CD4-positive, alpha-beta memory T cell (primary cell): ENCODE measurements around the gene SHC2. TPM values are rescaled to one million over a fixed set of nuclear protein-coding genes. Genes with fewer than 3 reads are reported as not detected.
"Not testable (repeated sequence)": the region's sequence is repeated elsewhere in the genome, so short reads cannot be mapped to it uniquely, and the experiment has no call there.

Source experiments
- CTCF ChIA-PET: fragments of 350-600 bp; sonication (Branson Sonifier 250); formaldehyde crosslinking; loops from one replicate; lab custom pipeline; 2021; ENCODE audit warnings: inconsistent platforms; ENCODE audit not compliant: partially characterized antibody; lab: Charles Lee
- POLR2A ChIA-PET: fragments of 350-600 bp; sonication (Branson Sonifier 250); formaldehyde crosslinking; loops from one replicate; lab custom pipeline; 2021; ENCODE audit not compliant: partially characterized antibody; lab: Charles Lee
- DNase-seq, 5 donors: peaks; one replicate each; pipeline versions ENCODE4 v3.0.0 to v3.0.0-alpha.2; 2020 to 2022; ENCODE audit warnings: mixed read lengths in 1 of 5
- H3K27ac ChIP-seq: one replicate; pipeline ENCODE4 v1.7.0; 2013; ENCODE audit warnings: low read depth, low read length
- H3K27me3 ChIP-seq: 2 replicates; pipeline ENCODE4 v1.7.0; 2013; ENCODE audit warnings: mild to moderate bottlenecking, low read length, moderate library complexity; ENCODE audit not compliant: insufficient read depth
- H3K36me3 ChIP-seq: 2 replicates; pipeline ENCODE4 v1.7.0; 2013; ENCODE audit warnings: mild to moderate bottlenecking, low read length, moderate library complexity; ENCODE audit not compliant: insufficient read depth
- H3K4me1 ChIP-seq: 2 replicates; pipeline ENCODE4 v1.7.0; 2013; ENCODE audit warnings: mild to moderate bottlenecking, low read length, moderate library complexity; ENCODE audit not compliant: insufficient read depth
- H3K4me3 ChIP-seq, 2 donors: one replicate each; pipeline ENCODE4 v1.7.0; 2013; ENCODE audit warnings: low read length in 2 of 2, mild to moderate bottlenecking in 1 of 2
- H3K9me3 ChIP-seq, 2 donors: one replicate each; pipeline ENCODE4 v1.7.0; 2013; ENCODE audit warnings: low read length in 2 of 2, control low read depth in 1 of 2; ENCODE audit not compliant: control insufficient read depth in 1 of 2
- H3K27ac Mint-ChIP-seq, 7 donors: one replicate each; pipeline ENCODE4 v1.8.0; 2020 to 2021; ENCODE audit warnings: mixed read lengths in 7 of 7, mild to moderate bottlenecking in 6 of 7, inconsistent platforms in 3 of 7, moderate library complexity in 3 of 7
- H3K27me3 Mint-ChIP-seq, 2 donors: one replicate each; pipeline ENCODE4 v1.8.0; 2020 to 2021; ENCODE audit warnings: mixed read lengths in 2 of 2
- H3K36me3 Mint-ChIP-seq, 2 donors: one replicate each; pipeline ENCODE4 v1.8.0; 2020 to 2021; ENCODE audit warnings: mixed read lengths in 2 of 2, inconsistent platforms in 1 of 2, mild to moderate bottlenecking in 1 of 2
- H3K4me1 Mint-ChIP-seq, 4 donors: one replicate each; pipeline ENCODE4 v1.8.0; 2020 to 2021; ENCODE audit warnings: mixed read lengths in 4 of 4, mild to moderate bottlenecking in 1 of 4
- H3K4me3 Mint-ChIP-seq, 8 donors: one replicate each; pipeline ENCODE4 v1.8.0; 2020 to 2021; ENCODE audit warnings: mixed read lengths in 8 of 8, mild to moderate bottlenecking in 7 of 8, moderate library complexity in 6 of 8, inconsistent platforms in 3 of 8
- H3K9me3 Mint-ChIP-seq, 8 donors: one replicate each; pipeline ENCODE4 v1.8.0; 2020 to 2021; ENCODE audit warnings: mixed read lengths in 8 of 8, mild to moderate bottlenecking in 5 of 8, inconsistent platforms in 3 of 8, moderate library complexity in 1 of 8
- intact Hi-C: fragments of 100-400 bp; cut with micrococcal nuclease; formaldehyde crosslinking; loops from one replicate; pipeline ENCODE4 v1.15.1; 2023
- polyA plus RNA-seq, 2 donors: library from polyadenylated mRNA; unstranded; fragments of 300-500 nt; fragmentation: Illumina TruSeq; gene quantifications; one replicate each; pipeline ENCODE4 v1.2.3, GENCODE V29; 2021
- total RNA-seq, 2 experiments: library from RNA; stranded (reverse); gene quantifications; one replicate each; pipeline ENCODE4 v1.2.3, GENCODE V29; 2021

Gene SHC2
- total and polyA plus RNA-seq, 4 experiments from 2014 or later: 0.55 to 0.64 TPM; not detected in 2

- CTCF ChIA-PET: no interaction called here
- intact Hi-C loops: no loop called here
Measured at GRCh38 chr19:435056-435706, 25.7 kb downstream of the SHC2 start.

GRCh38 chr19:434152-434960 lies 26.5 kb downstream of the SHC2 start:
- Histone ChIP-seq H3K27me3 (no peaks in the 10 kb centered on the region), H3K4me1 (no peaks in the 10 kb centered on the region), H3K36me3 (no peaks in the 10 kb centered on the region), H3K4me3 (no peak overlapping the region), H3K27ac (no peak overlapping the region), H3K9me3 (no peaks in the 10 kb centered on the region)
- intact Hi-C loops: no loop called here
- POLR2A ChIA-PET: no interaction called here
- no peak overlapping the region for H3K4me3 Mint-ChIP-seq
- H3K36me3 Mint-ChIP-seq: no peaks in the 10 kb centered on the region
- no peak for DNase-seq
- H3K27ac Mint-ChIP-seq: no peak overlapping the region
- CTCF ChIA-PET: no interaction called here
- H3K27me3 Mint-ChIP-seq: peaks cover 8 to 13% of the 10 kb centered on the region in 2 donors
- peaks cover 0 to 3% (median 0%) of the 10 kb centered on the region in 8 donors for H3K9me3 Mint-ChIP-seq
- no peaks in the 10 kb centered on the region for H3K4me1 Mint-ChIP-seq

More at GRCh38 chr19:435056-435706, 25.7 kb downstream of the SHC2 start:
- Mint-ChIP-seq H3K27me3 (peaks cover 9 to 15% of the 10 kb centered on the region in 2 donors), H3K4me1 (no peaks in the 10 kb centered on the region), H3K4me3 (no peak overlapping the region), H3K9me3 (peaks cover 0 to 3% (median 0%) of the 10 kb centered on the region in 8 donors), H3K36me3 (no peaks in the 10 kb centered on the region), H3K27ac (no peak overlapping the region)
- no peak for DNase-seq
- Histone ChIP-seq H3K9me3 (no peaks in the 10 kb centered on the region), H3K4me3 (no peak overlapping the region), H3K36me3 (no peaks in the 10 kb centered on the region), H3K4me1 (no peaks in the 10 kb centered on the region), H3K27ac (no peak overlapping the region), H3K27me3 (no peaks in the 10 kb centered on the region)
- POLR2A ChIA-PET: no interaction called here

DNA sequence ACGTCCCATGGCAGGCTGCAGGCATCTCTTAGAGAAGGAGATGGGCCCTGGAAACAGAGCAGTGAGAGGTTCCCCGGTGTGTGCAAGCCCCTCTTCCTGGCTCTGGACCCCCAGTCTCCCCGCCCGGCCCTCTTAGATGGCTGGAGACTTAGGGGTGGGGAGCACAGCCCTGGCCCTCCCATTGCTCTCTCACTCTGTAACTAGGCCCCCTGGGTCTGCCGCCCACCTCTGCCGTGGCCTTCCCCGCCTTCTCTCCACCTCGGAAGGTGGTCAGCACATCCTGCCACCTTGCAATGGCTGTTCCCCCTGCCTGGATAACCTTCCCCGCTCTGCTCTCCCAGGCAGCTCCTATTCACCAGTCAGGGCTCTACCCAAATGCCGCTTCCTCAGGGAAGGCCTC lies 30.1 kb downstream of the SHC2 start:
- peak overlapping the region in 1 of 7 donors; percentile 69 for H3K27ac Mint-ChIP-seq
- peaks cover 0 to 2% of the 10 kb centered on the region in 2 donors for H3K27me3 Mint-ChIP-seq
- Histone ChIP-seq H3K27ac (no peak overlapping the region), H3K4me3 (no peak overlapping the region), H3K27me3 (no peaks in the 10 kb centered on the region), H3K36me3 (no peaks in the 10 kb centered on the region), H3K4me1 (no peaks in the 10 kb centered on the region), H3K9me3 (no peaks in the 10 kb centered on the region)
- no peaks in the 10 kb centered on the region for H3K36me3 Mint-ChIP-seq
- no peaks in the 10 kb centered on the region for H3K4me1 Mint-ChIP-seq
- no peak for DNase-seq
- intact Hi-C loops: no loop called here
- no peak overlapping the region for H3K4me3 Mint-ChIP-seq
- POLR2A ChIA-PET: no interaction called here
- peaks cover 0 to 3% (median 0%) of the 10 kb centered on the region in 8 donors for H3K9me3 Mint-ChIP-seq
- CTCF ChIA-PET: no interaction called here

DNA sequence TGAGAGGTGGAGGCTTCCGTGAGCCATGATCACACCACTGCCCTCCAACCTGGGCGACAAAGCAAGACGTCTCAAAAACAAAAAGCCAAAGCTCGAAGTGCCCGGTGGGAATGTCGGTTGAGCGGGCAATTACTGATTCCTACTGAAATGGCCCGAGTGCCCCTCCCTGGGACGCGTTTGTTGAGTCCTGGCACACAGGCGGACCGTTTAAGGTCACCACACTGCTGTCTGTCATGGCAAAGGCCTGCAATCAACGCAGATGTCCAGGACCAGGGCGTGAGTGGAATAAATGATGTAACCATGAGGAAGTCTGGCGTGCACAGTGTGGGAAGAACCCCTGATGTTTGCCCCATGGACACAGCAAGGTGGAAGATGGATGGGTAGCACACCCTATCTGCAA lies 32.7 kb downstream of the SHC2 start:
- Mint-ChIP-seq H3K4me1 (no peaks in the 10 kb centered on the region), H3K27me3 (no peaks in the 10 kb centered on the region), H3K27ac (peak overlapping the region in 1 of 7 donors; percentile 34), H3K9me3 (peaks cover 0 to 3% (median 0%) of the 10 kb centered on the region in 8 donors), H3K4me3 (no peak overlapping the region), H3K36me3 (no peaks in the 10 kb centered on the region)
- no peaks in the 10 kb centered on the region for H3K27me3 ChIP-seq
- no peaks in the 10 kb centered on the region for H3K9me3 ChIP-seq
- no peak for DNase-seq
- no peak overlapping the region for H3K27ac ChIP-seq
- intact Hi-C loops: no loop called here
- H3K4me1 ChIP-seq: no peaks in the 10 kb centered on the region
- H3K36me3 ChIP-seq: no peaks in the 10 kb centered on the region
- H3K4me3 ChIP-seq: no peak overlapping the region
- ChIA-PET CTCF (no interaction called here), POLR2A (no interaction called here)

GRCh38 chr19:427675-428074 lies 33.2 kb downstream of the SHC2 start:
- CTCF ChIA-PET, H3K9me3 ChIP-seq, POLR2A ChIA-PET, H3K27ac Mint-ChIP-seq, H3K4me3 Mint-ChIP-seq, H3K4me1 ChIP-seq, H3K9me3 Mint-ChIP-seq, intact Hi-C loops, H3K4me1 Mint-ChIP-seq, H3K27me3 Mint-ChIP-seq, H3K36me3 Mint-ChIP-seq, H3K36me3 ChIP-seq, H3K27ac ChIP-seq, H3K27me3 ChIP-seq, DNase-seq, H3K4me3 ChIP-seq: not testable (repeated sequence)

GRCh38 chr19:426725-427445 lies 33.9 kb downstream of the SHC2 start:
- DNase-seq: no peak
- Histone ChIP-seq H3K36me3 (no peaks in the 10 kb centered on the region), H3K27ac (no peak overlapping the region), H3K4me3 (no peak overlapping the region), H3K9me3 (no peaks in the 10 kb centered on the region), H3K4me1 (no peaks in the 10 kb centered on the region), H3K27me3 (no peaks in the 10 kb centered on the region)
- ChIA-PET POLR2A (no interaction called here), CTCF (no interaction called here)
- H3K36me3 Mint-ChIP-seq: no peaks in the 10 kb centered on the region
- no peak overlapping the region for H3K27ac Mint-ChIP-seq
- H3K4me3 Mint-ChIP-seq: no peak overlapping the region
- peaks cover 0 to 3% (median 0%) of the 10 kb centered on the region in 8 donors for H3K9me3 Mint-ChIP-seq
- intact Hi-C loops: no loop called here
- peaks cover 0 to 2% of the 10 kb centered on the region in 2 donors for H3K27me3 Mint-ChIP-seq
- no peaks in the 10 kb centered on the region for H3K4me1 Mint-ChIP-seq

GRCh38 chr19:425056-425455 lies 35.8 kb downstream of the SHC2 start:
- no peak overlapping the region for H3K4me3 Mint-ChIP-seq
- H3K36me3 Mint-ChIP-seq: no peaks in the 10 kb centered on the region
- H3K27me3 Mint-ChIP-seq: peaks cover 2 to 3% of the 10 kb centered on the region in 2 donors
- ChIA-PET CTCF (no interaction called here), POLR2A (no interaction called here)
- intact Hi-C loops: no loop called here
- no peak overlapping the region for H3K27ac ChIP-seq
- no peaks in the 10 kb centered on the region for H3K9me3 ChIP-seq
- no peak for DNase-seq
- H3K9me3 Mint-ChIP-seq: no peaks in the 10 kb centered on the region
- no peak overlapping the region for H3K4me3 ChIP-seq
- H3K27ac Mint-ChIP-seq: no peak overlapping the region
- H3K36me3 ChIP-seq: no peaks in the 10 kb centered on the region
- no peaks in the 10 kb centered on the region for H3K27me3 ChIP-seq
- H3K4me1 Mint-ChIP-seq: no peaks in the 10 kb centered on the region
- H3K4me1 ChIP-seq: no peaks in the 10 kb centered on the region
